ENCODE results near the gene XRN2.

DNA sequence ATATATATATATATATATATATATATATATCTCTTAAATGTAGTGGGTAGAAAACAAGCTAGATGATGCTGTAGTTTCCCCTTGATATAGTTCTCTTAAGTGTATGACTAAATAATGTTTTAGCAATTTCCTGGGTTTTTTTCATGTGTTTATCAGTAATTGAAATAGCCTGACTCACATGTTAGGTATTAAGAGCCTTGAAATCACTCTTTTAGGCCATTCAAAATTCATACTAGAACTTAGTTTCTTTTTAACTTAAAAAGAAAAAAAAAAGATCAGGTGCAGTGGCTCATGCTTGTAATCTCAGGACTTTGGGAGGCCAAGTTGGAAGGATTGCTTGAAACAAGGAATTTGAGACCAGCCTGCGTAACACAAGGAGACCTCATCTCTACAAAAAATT, 50.1 kb downstream of the XRN2 start:
- TF ChIP-seq EP300 (IDR thresholded peaks at IDR 0.05), result no peak
- no peak for TF ChIP-seq CTCF (IDR thresholded peaks at IDR 0.05)
- no peak for TF ChIP-seq POLR2AphosphoS5 (IDR thresholded peaks at IDR 0.05)
- no peak for TF ChIP-seq POLR2A (IDR thresholded peaks at IDR 0.05)
